GM23338 (cell line): ENCODE results near the gene GBP7.
"Not testable (repeated sequence)": the region's sequence is repeated elsewhere in the genome, so short reads cannot be mapped to it uniquely, and the experiment has no call there.

Experiments used
- CREB1 ChIP-seq: fragments of 250-450 bp; sonication (Bioruptor Pico); IDR thresholded peaks from 2 replicates; pipeline ENCODE4 v1.5.0; 2020; ENCODE audit warnings: low read depth, mild to moderate bottlenecking, moderate library complexity
- EZH2phosphoT487 ChIP-seq: fragments of 200-600 bp; sonication (generic); IDR thresholded peaks from one replicate; pipeline ENCODE4 v1.8.1; 2018; ENCODE audit warnings: antibody characterized with exemption; ENCODE audit not compliant: unreplicated experiment
- TF ChIP-seq, protein P1 (sequence below), 2 experiments: fragments of 200-600 bp in 1 of 2; sonication (generic) in 1 of 2; conservative IDR thresholded peaks; 2 replicates each; pipeline versions ENCODE4 v1.5.1 to v1.6.1; 2016 to 2017; ENCODE audit warnings: antibody characterized with exemption in 2 of 2, low read depth in 2 of 2, mild to moderate bottlenecking in 2 of 2, moderate library complexity in 1 of 2

GRCh38 chr1:89126602-89127565 is 48.9 kb downstream of the GBP7 start:
- TF ChIP-seq EZH2phosphoT487; CREB1 (CRISPR knock-in tag): not testable (repeated sequence)
- TF ChIP-seq, protein P1, sequence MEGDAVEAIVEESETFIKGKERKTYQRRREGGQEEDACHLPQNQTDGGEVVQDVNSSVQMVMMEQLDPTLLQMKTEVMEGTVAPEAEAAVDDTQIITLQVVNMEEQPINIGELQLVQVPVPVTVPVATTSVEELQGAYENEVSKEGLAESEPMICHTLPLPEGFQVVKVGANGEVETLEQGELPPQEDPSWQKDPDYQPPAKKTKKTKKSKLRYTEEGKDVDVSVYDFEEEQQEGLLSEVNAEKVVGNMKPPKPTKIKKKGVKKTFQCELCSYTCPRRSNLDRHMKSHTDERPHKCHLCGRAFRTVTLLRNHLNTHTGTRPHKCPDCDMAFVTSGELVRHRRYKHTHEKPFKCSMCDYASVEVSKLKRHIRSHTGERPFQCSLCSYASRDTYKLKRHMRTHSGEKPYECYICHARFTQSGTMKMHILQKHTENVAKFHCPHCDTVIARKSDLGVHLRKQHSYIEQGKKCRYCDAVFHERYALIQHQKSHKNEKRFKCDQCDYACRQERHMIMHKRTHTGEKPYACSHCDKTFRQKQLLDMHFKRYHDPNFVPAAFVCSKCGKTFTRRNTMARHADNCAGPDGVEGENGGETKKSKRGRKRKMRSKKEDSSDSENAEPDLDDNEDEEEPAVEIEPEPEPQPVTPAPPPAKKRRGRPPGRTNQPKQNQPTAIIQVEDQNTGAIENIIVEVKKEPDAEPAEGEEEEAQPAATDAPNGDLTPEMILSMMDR (conservative IDR thresholded peaks at IDR 0.05; ENCODE audit: low read depth in 2 of 2), result not testable (repeated sequence)
